ENCODE results near the gene PFKFB1. TPM values are rescaled to one million over a fixed set of nuclear protein-coding genes. Genes with fewer than 3 reads are reported as not detected.
"Not testable (repeated sequence)": the region's sequence is repeated elsewhere in the genome, so short reads cannot be mapped to it uniquely, and the experiment has no call there.

PFKFB1 gene
- total RNA-seq, 1 donor from 2014 or later: not detected

GRCh38 chrX:54994668-54995351 is 822 bp upstream of the PFKFB1 start:
- no peak for DNase-seq (ENCODE audit: low read depth)
- TF ChIP-seq CTCF (conservative IDR thresholded peaks at IDR 0.05; ENCODE audit: low read depth, low read length): no peak

GRCh38 chrX:54992911-54993622 is 921 bp downstream of the PFKFB1 start:
- H3K4me3 ChIP-seq (ENCODE audit: low read depth, low read length): no peak overlapping the region
- no peak for DNase-seq (ENCODE audit: low read depth)
- no peak for TF ChIP-seq CTCF (conservative IDR thresholded peaks at IDR 0.05; ENCODE audit: low read depth, low read length)

More at GRCh38 chrX:54994668-54995351, 822 bp upstream of the PFKFB1 start:
- no peak overlapping the region for H3K4me3 ChIP-seq (ENCODE audit: low read depth, low read length)

GRCh38 chrX:54991706-54992105 is 2.3 kb downstream of the PFKFB1 start:
- no peak overlapping the region for H3K4me3 ChIP-seq (ENCODE audit: low read depth, low read length)
- no peak for DNase-seq (ENCODE audit: low read depth)
- TF ChIP-seq CTCF (conservative IDR thresholded peaks at IDR 0.05; ENCODE audit: low read depth, low read length): no peak

- DNase-seq (ENCODE audit: low read depth); H3K4me3 ChIP-seq (ENCODE audit: low read depth, low read length): not testable (repeated sequence)
Observed at GRCh38 chrX:54983306-54983705, 10.7 kb downstream of the PFKFB1 start.

GRCh38 chrX:54980334-54980733 is 13.7 kb downstream of the PFKFB1 start:
- no peak overlapping the region for H3K4me3 ChIP-seq (ENCODE audit: low read depth, low read length)

GRCh38 chrX:54979432-54979831 is 14.6 kb downstream of the PFKFB1 start:
- H3K4me3 ChIP-seq (ENCODE audit: low read depth, low read length): no peak overlapping the region
- no peak for TF ChIP-seq CTCF (conservative IDR thresholded peaks at IDR 0.05; ENCODE audit: low read depth, low read length)
- no peak for DNase-seq (ENCODE audit: low read depth)

More at GRCh38 chrX:54980334-54980733, 13.7 kb downstream of the PFKFB1 start:
- DNase-seq (ENCODE audit: low read depth): no peak
- TF ChIP-seq CTCF (conservative IDR thresholded peaks at IDR 0.05; ENCODE audit: low read depth, low read length): no peak

GRCh38 chrX:54978448-54978847 is 15.5 kb downstream of the PFKFB1 start:
- DNase-seq (ENCODE audit: low read depth): no peak
- no peak overlapping the region for H3K4me3 ChIP-seq (ENCODE audit: low read depth, low read length)
- TF ChIP-seq CTCF (conservative IDR thresholded peaks at IDR 0.05; ENCODE audit: low read depth, low read length): peak; percentile 29
